HCT116 (cell line): ENCODE data around the gene CACNA1C. TPM values are rescaled to one million over a fixed set of nuclear protein-coding genes. Genes with fewer than 3 reads are reported as not detected.

ENCODE experiments used
- ATAC-seq: fragments of 200-7000 bp; cut with Tn5 transposase; 2 replicates; pipeline ENCODE4 v1.9.1; 2020; ENCODE audit warnings: mild to moderate bottlenecking, moderate library complexity
- BruUV-seq: library from RNA; stranded (reverse); fragments of 400-500 nt; replicated peaks from 2 replicates; lab custom pipeline; 2021; lab: Mats Ljungman, UMichigan
- CTCF ChIA-PET: fragments of 300-600 bp; sonication (Branson Sonifier 250); formaldehyde crosslinking; loops from one replicate; lab custom pipeline; 2021; ENCODE audit warnings: antibody characterized with exemption; lab: Charles Lee
- POLR2A ChIA-PET: fragments of 300-600, 350-600 bp; sonication (Branson Sonifier 250); formaldehyde crosslinking; loops from one replicate; lab custom pipeline; 2021; ENCODE audit warnings: antibody characterized with exemption; lab: Charles Lee
- RAD21 ChIA-PET, 2 experiments: fragments of 300-600 bp; sonication (Branson Sonifier 250); formaldehyde crosslinking; loops; one replicate each; lab custom pipeline; 2023; ENCODE audit warnings: low total read pairs in 2 of 2; ENCODE audit not compliant: uncharacterized antibody in 2 of 2, unreplicated experiment in 2 of 2, low non-redundant PET in 1 of 2; lab: Charles Lee
- DNase-seq: peaks from one replicate; pipeline ENCODE4 v3.0.0-alpha.2; 2010; ENCODE audit warnings: low read depth, low spot score
- H2AFZ ChIP-seq: fragments of 200-600 bp; shearing (Covaris generic), sonication (generic); 2 replicates; pipeline ENCODE4 v1.6.1; 2017; ENCODE audit warnings: low read depth, mixed run types, mixed read lengths, antibody characterized with exemption, low read length; ENCODE audit not compliant: poor library complexity, severe bottlenecking
- H3K27ac ChIP-seq: 2 replicates; pipeline ENCODE4 v1.5.1; 2012; ENCODE audit warnings: low read depth, low read length
- H3K27me3 ChIP-seq: fragments of 200-600 bp; sonication (generic); 2 replicates; pipeline ENCODE4 v1.6.1; 2016; ENCODE audit warnings: mixed run types, low read length, mixed read lengths; ENCODE audit not compliant: insufficient read depth
- H3K36me3 ChIP-seq, 2 experiments: fragments of 200-500 bp in 1 of 2; fragments of 200-600 bp in 1 of 2; sonication (Bioruptor generic) in 1 of 2; sonication (generic) in 1 of 2; 2 replicates each; pipeline versions ENCODE4 v1.5.1 to v1.6.1; 2014 to 2016; ENCODE audit warnings: low read length in 2 of 2, inconsistent platforms in 1 of 2, mixed read lengths in 1 of 2, mixed run types in 1 of 2; ENCODE audit not compliant: insufficient read depth in 2 of 2, control insufficient read depth in 1 of 2
- H3K4me1 ChIP-seq, 2 experiments: fragments of 200-600 bp in 1 of 2; sonication (generic) in 1 of 2; 2 replicates each; pipeline versions ENCODE4 v1.5.1 to v1.6.1; 2012 to 2017; ENCODE audit warnings: low read length in 2 of 2, inconsistent platforms in 1 of 2, mild to moderate bottlenecking in 1 of 2, mixed read lengths in 1 of 2, mixed run types in 1 of 2, moderate library complexity in 1 of 2; ENCODE audit not compliant: insufficient read depth in 2 of 2, control insufficient read depth in 1 of 2
- H3K4me2 ChIP-seq: fragments of 200-600 bp; sonication (generic); 2 replicates; pipeline ENCODE4 v1.6.1; 2017; ENCODE audit warnings: mixed run types, low read length, mixed read lengths
- H3K4me3 ChIP-seq, 2 experiments: fragments of 200-600 bp in 1 of 2; sonication (generic) in 1 of 2; replicated peaks in 1 of 2; 2 replicates each; pipeline ENCODE4 v1.5.1; 2011 to 2016; ENCODE audit warnings: low read length in 2 of 2, control low read depth in 1 of 2, low read depth in 1 of 2, mild to moderate bottlenecking in 1 of 2, mixed read lengths in 1 of 2, mixed run types in 1 of 2
- H3K79me2 ChIP-seq: fragments of 200-600 bp; sonication (generic); 2 replicates; pipeline ENCODE4 v1.6.1; 2017; ENCODE audit warnings: mild to moderate bottlenecking, mixed run types, low read length, moderate library complexity, mixed read lengths; ENCODE audit not compliant: insufficient read depth
- H3K9ac ChIP-seq: fragments of 200-600 bp; sonication (generic); 2 replicates; pipeline ENCODE4 v1.6.1; 2016; ENCODE audit warnings: low read length, mixed read lengths
- H3K9me2 ChIP-seq: fragments of 200-600 bp; sonication (generic), shearing (Covaris generic); 2 replicates; pipeline ENCODE4 v1.6.1; 2017; ENCODE audit warnings: mixed run types, mild to moderate bottlenecking, moderate library complexity; ENCODE audit not compliant: insufficient read depth
- H3K9me3 ChIP-seq, 2 experiments: fragments of 200-500 bp in 1 of 2; fragments of 200-600 bp in 1 of 2; sonication (Bioruptor generic) in 1 of 2; sonication (generic) in 1 of 2; 2 replicates each; pipeline ENCODE4 v1.6.1; 2014 to 2017; ENCODE audit warnings: low read length in 2 of 2, mixed read lengths in 2 of 2, inconsistent platforms in 1 of 2, low read depth in 1 of 2, mild to moderate bottlenecking in 1 of 2, mixed run types in 1 of 2, moderate library complexity in 1 of 2; ENCODE audit not compliant: control insufficient read depth in 1 of 2, insufficient read depth in 1 of 2
- H4K20me1 ChIP-seq: fragments of 200-600 bp; sonication (generic), shearing (Covaris generic); 2 replicates; pipeline ENCODE4 v1.6.1; 2017; ENCODE audit warnings: mixed run types, mild to moderate bottlenecking, moderate library complexity; ENCODE audit not compliant: insufficient read depth
- EZH2 ChIP-seq: fragments of 200-600 bp; sonication (generic); IDR thresholded peaks from 2 replicates; pipeline ENCODE4 v1.6.1; 2017; ENCODE audit warnings: antibody characterized with exemption, mixed run types
- FOSL1 ChIP-seq: IDR thresholded peaks from 2 replicates; pipeline ENCODE4 v1.6.1; 2012; ENCODE audit warnings: low read depth
- JUND ChIP-seq: IDR thresholded peaks from 2 replicates; pipeline ENCODE4 v1.6.1; 2012
- POLR2A ChIP-seq: IDR thresholded peaks from 2 replicates; pipeline ENCODE4 v1.7.0; 2011; ENCODE audit warnings: borderline replicate concordance; ENCODE audit not compliant: insufficient read depth, insufficient read length; ENCODE audit errors: extremely low read depth
- POLR2AphosphoS5 ChIP-seq: IDR thresholded peaks from 2 replicates; pipeline ENCODE4 v1.6.1; 2011; ENCODE audit warnings: mild to moderate bottlenecking, low read depth, low read length, moderate library complexity
- RAD21 ChIP-seq: IDR thresholded peaks from 2 replicates; pipeline ENCODE4 v1.6.1; 2012; ENCODE audit warnings: low read depth, mild to moderate bottlenecking
- SP1 ChIP-seq: IDR thresholded peaks from 2 replicates; pipeline ENCODE4 v1.6.1; 2012; ENCODE audit warnings: low read depth
- SRF ChIP-seq: IDR thresholded peaks from 2 replicates; pipeline ENCODE4 v1.6.1; 2012; ENCODE audit warnings: low read depth
- TCF7L2 ChIP-seq: IDR thresholded peaks from 2 replicates; pipeline ENCODE4 v1.7.0; 2011; ENCODE audit warnings: borderline replicate concordance, inconsistent platforms; ENCODE audit not compliant: insufficient read depth, insufficient read length; ENCODE audit errors: extremely low read depth
- YY1 ChIP-seq: IDR thresholded peaks from 2 replicates; pipeline ENCODE4 v1.6.1; 2011; ENCODE audit warnings: low read length, low read depth, moderate library complexity, mild to moderate bottlenecking; ENCODE audit not compliant: insufficient replicate concordance; ENCODE audit errors: extremely low read depth
- ZFX ChIP-seq: fragments of 450-650 bp; IDR thresholded peaks from 2 replicates; pipeline ENCODE4 v1.6.1; 2017
- intact Hi-C: fragments of 100-400 bp; cut with micrococcal nuclease; formaldehyde crosslinking; loops from 2 replicates; pipeline ENCODE4 v1.10.0; 2022
- total RNA-seq: library from RNA; stranded (reverse); gene quantifications from one replicate; pipeline ENCODE4 v1.2.1, GENCODE V29; 2021; ENCODE audit not compliant: unreplicated experiment
- TF ChIP-seq, protein P1 (sequence below): IDR thresholded peaks from 2 replicates; pipeline ENCODE4 v1.6.1; 2012
- TF ChIP-seq, protein P2 (sequence below): IDR thresholded peaks from 2 replicates; pipeline ENCODE4 v1.6.1; 2011; ENCODE audit warnings: mild to moderate bottlenecking, low read length, moderate library complexity; ENCODE audit not compliant: insufficient replicate concordance; ENCODE audit errors: extremely low read depth
- TF ChIP-seq, protein P3 (sequence below): IDR thresholded peaks from 2 replicates; pipeline ENCODE4 v1.6.1; 2012
- TF ChIP-seq, protein P4 (sequence below): IDR thresholded peaks from 2 replicates; pipeline ENCODE4 v1.6.1; 2012; ENCODE audit warnings: low read depth

CACNA1C gene
- total RNA-seq, 1 experiment from 2014 or later, result 0.05 TPM

DNA sequence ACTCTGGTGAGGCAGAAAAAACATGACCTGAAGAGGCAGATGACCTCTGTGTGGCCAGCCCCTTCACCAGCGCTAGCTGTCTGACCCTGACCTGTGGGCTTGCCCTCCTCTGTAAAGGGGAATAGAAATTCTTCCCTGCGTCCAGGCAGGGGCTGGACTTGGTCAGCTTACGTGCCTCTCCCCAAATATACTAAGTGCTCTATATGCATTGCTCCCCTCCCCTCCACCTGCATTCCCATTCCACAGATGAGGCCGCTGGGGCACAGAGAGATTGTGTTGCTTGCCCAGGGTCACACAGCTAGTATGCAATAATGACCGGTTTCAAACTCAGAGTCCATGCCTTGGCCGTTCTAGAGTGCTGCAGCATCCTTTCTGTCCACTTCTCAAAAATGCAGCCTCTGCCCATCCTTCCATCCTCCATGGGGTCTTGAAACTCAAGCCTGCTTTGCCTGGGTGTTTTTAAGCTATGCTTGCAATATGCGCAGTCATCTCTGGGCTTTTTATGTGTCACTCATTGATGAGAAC lies 303.9 kb downstream of the CACNA1C start:
- no peak overlapping the region for H2AFZ ChIP-seq
- H3K36me3 ChIP-seq, result no peaks in the 10 kb centered on the region
- H4K20me1 ChIP-seq, result no peaks in the 10 kb centered on the region
- ChIA-PET CTCF (no interaction called here), POLR2A (no interaction called here), RAD21 (no interaction called here)
- BruUV-seq, result no TSS peak
- no peak overlapping the region for H3K4me2 ChIP-seq
- H3K9ac ChIP-seq, result no peak overlapping the region
- intact Hi-C loops, result no loop called here
- ATAC-seq, result no peak
- H3K27ac ChIP-seq, result no peak overlapping the region
- no peak overlapping the region for H3K4me3 ChIP-seq
- H3K79me2 ChIP-seq, result no peaks in the 10 kb centered on the region
- DNase-seq, result no peak
- TF ChIP-seq EZH2 (no peak), YY1 (no peak), SP1 (no peak)
- H3K9me2 ChIP-seq, result no peaks in the 10 kb centered on the region
- no peaks in the 10 kb centered on the region for H3K4me1 ChIP-seq
- no peaks in the 10 kb centered on the region for H3K9me3 ChIP-seq
- no peaks in the 10 kb centered on the region for H3K27me3 ChIP-seq

DNA sequence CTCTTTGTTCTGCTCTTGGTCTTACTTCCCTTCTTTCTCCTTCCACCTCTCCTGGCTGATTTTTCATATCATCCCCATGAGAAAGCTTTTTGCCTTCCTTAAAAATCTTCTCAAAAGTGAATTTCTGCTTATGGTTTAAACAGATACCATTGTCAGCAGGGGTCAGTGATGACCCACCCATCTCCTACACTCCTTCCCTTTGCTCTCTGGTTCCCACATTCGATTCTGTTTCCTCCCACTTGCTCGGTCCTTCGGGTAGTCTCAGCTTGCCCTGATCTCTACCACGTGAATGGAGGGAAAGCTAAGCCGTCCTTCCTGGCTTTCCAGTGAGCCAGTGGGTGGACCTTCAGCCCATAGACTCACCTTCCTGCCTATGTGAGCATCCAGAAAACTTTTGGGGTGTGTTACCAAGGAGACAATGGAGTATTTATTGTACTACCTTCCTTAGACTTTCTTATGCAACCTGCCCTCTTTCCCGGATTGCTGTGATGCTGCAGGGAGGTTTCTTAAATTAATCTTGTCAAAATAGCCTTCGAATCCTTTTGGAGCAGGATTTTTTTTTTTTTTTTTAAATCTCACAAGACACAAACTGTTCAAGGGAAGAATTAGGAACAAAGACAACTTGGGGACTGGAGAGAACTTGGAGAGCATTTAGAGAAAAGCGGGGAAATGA lies 306.3 kb downstream of the CACNA1C start:
- Histone ChIP-seq H3K27me3 (no peaks in the 10 kb centered on the region), H2AFZ (no peak overlapping the region), H3K4me2 (no peak overlapping the region), H3K9ac (no peak overlapping the region), H3K4me1 (no peaks in the 10 kb centered on the region), H3K9me3 (no peaks in the 10 kb centered on the region), H3K79me2 (no peaks in the 10 kb centered on the region), H3K27ac (no peak overlapping the region), H3K4me3 (no peak overlapping the region), H3K9me2 (no peaks in the 10 kb centered on the region), H3K36me3 (no peaks in the 10 kb centered on the region), H4K20me1 (no peaks in the 10 kb centered on the region)
- intact Hi-C loops, result no loop called here
- ChIA-PET RAD21 (no interaction called here), CTCF (no interaction called here), POLR2A (no interaction called here)
- BruUV-seq, result no TSS peak
- DNase-seq, result no peak
- ATAC-seq, result no peak
- TF ChIP-seq, protein P1, sequence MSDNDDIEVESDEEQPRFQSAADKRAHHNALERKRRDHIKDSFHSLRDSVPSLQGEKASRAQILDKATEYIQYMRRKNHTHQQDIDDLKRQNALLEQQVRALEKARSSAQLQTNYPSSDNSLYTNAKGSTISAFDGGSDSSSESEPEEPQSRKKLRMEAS, result no peak
- TF ChIP-seq SRF (no peak), RAD21 (no peak), POLR2AphosphoS5 (no peak), YY1 (no peak), FOSL1 (no peak), JUND (no peak), TCF7L2 (no peak), ZFX (no peak), POLR2A (no peak)
- TF ChIP-seq, protein P2, sequence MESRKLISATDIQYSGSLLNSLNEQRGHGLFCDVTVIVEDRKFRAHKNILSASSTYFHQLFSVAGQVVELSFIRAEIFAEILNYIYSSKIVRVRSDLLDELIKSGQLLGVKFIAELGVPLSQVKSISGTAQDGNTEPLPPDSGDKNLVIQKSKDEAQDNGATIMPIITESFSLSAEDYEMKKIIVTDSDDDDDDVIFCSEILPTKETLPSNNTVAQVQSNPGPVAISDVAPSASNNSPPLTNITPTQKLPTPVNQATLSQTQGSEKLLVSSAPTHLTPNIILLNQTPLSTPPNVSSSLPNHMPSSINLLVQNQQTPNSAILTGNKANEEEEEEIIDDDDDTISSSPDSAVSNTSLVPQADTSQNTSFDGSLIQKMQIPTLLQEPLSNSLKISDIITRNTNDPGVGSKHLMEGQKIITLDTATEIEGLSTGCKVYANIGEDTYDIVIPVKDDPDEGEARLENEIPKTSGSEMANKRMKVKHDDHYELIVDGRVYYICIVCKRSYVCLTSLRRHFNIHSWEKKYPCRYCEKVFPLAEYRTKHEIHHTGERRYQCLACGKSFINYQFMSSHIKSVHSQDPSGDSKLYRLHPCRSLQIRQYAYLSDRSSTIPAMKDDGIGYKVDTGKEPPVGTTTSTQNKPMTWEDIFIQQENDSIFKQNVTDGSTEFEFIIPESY, result no peak
- TF ChIP-seq, protein P3, sequence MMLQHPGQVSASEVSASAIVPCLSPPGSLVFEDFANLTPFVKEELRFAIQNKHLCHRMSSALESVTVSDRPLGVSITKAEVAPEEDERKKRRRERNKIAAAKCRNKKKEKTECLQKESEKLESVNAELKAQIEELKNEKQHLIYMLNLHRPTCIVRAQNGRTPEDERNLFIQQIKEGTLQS, result no peak
- TF ChIP-seq, protein P4, sequence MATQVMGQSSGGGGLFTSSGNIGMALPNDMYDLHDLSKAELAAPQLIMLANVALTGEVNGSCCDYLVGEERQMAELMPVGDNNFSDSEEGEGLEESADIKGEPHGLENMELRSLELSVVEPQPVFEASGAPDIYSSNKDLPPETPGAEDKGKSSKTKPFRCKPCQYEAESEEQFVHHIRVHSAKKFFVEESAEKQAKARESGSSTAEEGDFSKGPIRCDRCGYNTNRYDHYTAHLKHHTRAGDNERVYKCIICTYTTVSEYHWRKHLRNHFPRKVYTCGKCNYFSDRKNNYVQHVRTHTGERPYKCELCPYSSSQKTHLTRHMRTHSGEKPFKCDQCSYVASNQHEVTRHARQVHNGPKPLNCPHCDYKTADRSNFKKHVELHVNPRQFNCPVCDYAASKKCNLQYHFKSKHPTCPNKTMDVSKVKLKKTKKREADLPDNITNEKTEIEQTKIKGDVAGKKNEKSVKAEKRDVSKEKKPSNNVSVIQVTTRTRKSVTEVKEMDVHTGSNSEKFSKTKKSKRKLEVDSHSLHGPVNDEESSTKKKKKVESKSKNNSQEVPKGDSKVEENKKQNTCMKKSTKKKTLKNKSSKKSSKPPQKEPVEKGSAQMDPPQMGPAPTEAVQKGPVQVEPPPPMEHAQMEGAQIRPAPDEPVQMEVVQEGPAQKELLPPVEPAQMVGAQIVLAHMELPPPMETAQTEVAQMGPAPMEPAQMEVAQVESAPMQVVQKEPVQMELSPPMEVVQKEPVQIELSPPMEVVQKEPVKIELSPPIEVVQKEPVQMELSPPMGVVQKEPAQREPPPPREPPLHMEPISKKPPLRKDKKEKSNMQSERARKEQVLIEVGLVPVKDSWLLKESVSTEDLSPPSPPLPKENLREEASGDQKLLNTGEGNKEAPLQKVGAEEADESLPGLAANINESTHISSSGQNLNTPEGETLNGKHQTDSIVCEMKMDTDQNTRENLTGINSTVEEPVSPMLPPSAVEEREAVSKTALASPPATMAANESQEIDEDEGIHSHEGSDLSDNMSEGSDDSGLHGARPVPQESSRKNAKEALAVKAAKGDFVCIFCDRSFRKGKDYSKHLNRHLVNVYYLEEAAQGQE, result no peak
